SK-N-SH (cell line): ENCODE results near the gene NDST4. TPM values are rescaled to one million over a fixed set of nuclear protein-coding genes. Genes with fewer than 3 reads are reported as not detected.

ENCODE experiments used
- CTCF ChIA-PET: fragments of 300-600, 350-600 bp; formaldehyde crosslinking; extraction: SDS; loops from one replicate; lab custom pipeline; 2021; lab: Yijun Ruan, JAX
- POLR2A ChIA-PET: fragments of 350-600 bp; sonication (Branson Sonifier 250); formaldehyde crosslinking; extraction: SDS; loops from one replicate; lab custom pipeline; 2020; ENCODE audit warnings: antibody characterized with exemption, inconsistent platforms; lab: Yijun Ruan, JAX
- DNase-seq: peaks from one replicate; pipeline ENCODE4 v3.0.0; 2012
- H2AFZ ChIP-seq: fragments of 200-600 bp; sonication (generic); 2 replicates; pipeline ENCODE4 v1.8.1; 2016; ENCODE audit warnings: antibody characterized with exemption, mild to moderate bottlenecking, low read depth
- H3F3A ChIP-seq: fragments of 200-600 bp; sonication (generic); replicated peaks from 2 replicates; pipeline ENCODE3; 2016; ENCODE audit warnings: antibody characterized with exemption, mild to moderate bottlenecking; ENCODE audit not compliant: insufficient read depth
- H3K27ac ChIP-seq, 2 experiments: fragments of 200-500 bp in 1 of 2; fragments of 200-600 bp in 1 of 2; sonication (Bioruptor generic) in 1 of 2; sonication (generic), shearing (Covaris generic) in 1 of 2; 2 replicates each; pipeline versions ENCODE4 v1.5.1 to v1.6.1; 2014 to 2016; ENCODE audit warnings: low read depth in 2 of 2, inconsistent platforms in 1 of 2, low read length in 1 of 2, mild to moderate bottlenecking in 1 of 2, mixed read lengths in 1 of 2
- H3K27me3 ChIP-seq: fragments of 200-600 bp; sonication (generic), shearing (Covaris generic); 2 replicates; pipeline ENCODE4 v1.6.1; 2016; ENCODE audit warnings: mixed run types; ENCODE audit not compliant: insufficient read depth
- H3K36me3 ChIP-seq, 2 experiments: fragments of 200-500 bp in 1 of 2; fragments of 200-600 bp in 1 of 2; sonication (Bioruptor generic) in 1 of 2; sonication (generic) in 1 of 2; replicated peaks in 1 of 2; 2 replicates each; pipeline versions ENCODE3 to v1.5.1; 2014 to 2016; ENCODE audit warnings: low read length in 1 of 2, mild to moderate bottlenecking in 1 of 2; ENCODE audit not compliant: insufficient read depth in 2 of 2, control insufficient read depth in 1 of 2
- H3K4me1 ChIP-seq, 2 experiments: fragments of 200-500 bp in 1 of 2; fragments of 200-600 bp in 1 of 2; sonication (Bioruptor generic) in 1 of 2; sonication (generic), shearing (Covaris generic) in 1 of 2; 2 replicates each; pipeline versions ENCODE4 v1.5.1 to v1.6.1; 2014 to 2016; ENCODE audit warnings: low read depth in 1 of 2, low read length in 1 of 2, mixed run types in 1 of 2; ENCODE audit not compliant: insufficient read depth in 2 of 2, control insufficient read depth in 1 of 2
- H3K4me2 ChIP-seq: fragments of 200-600 bp; sonication (generic), shearing (Covaris generic); 2 replicates; pipeline ENCODE4 v1.6.1; 2017; ENCODE audit warnings: mixed run types
- H3K4me3 ChIP-seq, 2 experiments: fragments of 200-500 bp in 1 of 2; fragments of 200-600 bp in 1 of 2; sonication (Bioruptor generic) in 1 of 2; sonication (generic), shearing (Covaris generic) in 1 of 2; 2 replicates each; pipeline versions ENCODE4 v1.5.1 to v1.8.1; 2014 to 2016; ENCODE audit warnings: low read depth in 2 of 2, inconsistent platforms in 1 of 2, low read length in 1 of 2, mild to moderate bottlenecking in 1 of 2, mixed read lengths in 1 of 2, moderate library complexity in 1 of 2
- H3K79me2 ChIP-seq: fragments of 200-600 bp; sonication (generic); 2 replicates; pipeline ENCODE4 v1.8.1; 2017; ENCODE audit warnings: mild to moderate bottlenecking; ENCODE audit not compliant: insufficient read depth
- H3K9ac ChIP-seq: fragments of 200-600 bp; sonication (generic); 2 replicates; pipeline ENCODE4 v1.6.1; 2017; ENCODE audit warnings: mixed run types
- H3K9me2 ChIP-seq: fragments of 200-600 bp; sonication (generic); 2 replicates; pipeline ENCODE4 v1.6.1; 2017; ENCODE audit warnings: mixed run types
- H3K9me3 ChIP-seq: fragments of 200-600 bp; sonication (generic); 2 replicates; pipeline ENCODE4 v1.6.1; 2017; ENCODE audit warnings: mixed run types, mild to moderate bottlenecking, moderate library complexity
- H4K20me1 ChIP-seq: fragments of 200-600 bp; sonication (generic); 2 replicates; pipeline ENCODE4 v1.6.1; 2017; ENCODE audit warnings: mild to moderate bottlenecking, mixed run types; ENCODE audit not compliant: insufficient read depth
- EP300 ChIP-seq, 2 experiments: IDR thresholded peaks; 2 replicates each; pipeline versions ENCODE4 v1.4.0 to v1.6.1; 2012; ENCODE audit warnings: borderline replicate concordance in 1 of 2, low read depth in 1 of 2, low read length in 1 of 2
- EZH2phosphoT487 ChIP-seq: fragments of 200-600 bp; sonication (generic); IDR thresholded peaks from 2 replicates; pipeline ENCODE4 v1.6.1; 2017; ENCODE audit warnings: low read depth, mixed run types, mild to moderate bottlenecking, antibody characterized with exemption, moderate library complexity, borderline replicate concordance
- FOSL2 ChIP-seq: IDR thresholded peaks from 2 replicates; pipeline ENCODE4 v1.4.0; 2012; ENCODE audit warnings: low read depth, mild to moderate bottlenecking, moderate library complexity, borderline replicate concordance
- GATA2 ChIP-seq: sonication (generic); formaldehyde crosslinking; IDR thresholded peaks from 2 replicates; pipeline ENCODE4 v1.5.0; 2020; ENCODE audit warnings: mild to moderate bottlenecking, missing genetic modification reagents
- MEF2A ChIP-seq: IDR thresholded peaks from 2 replicates; pipeline ENCODE4 v1.4.0; 2012; ENCODE audit warnings: low read depth, borderline replicate concordance
- MXI1 ChIP-seq: IDR thresholded peaks from 2 replicates; pipeline ENCODE4 v1.6.1; 2012; ENCODE audit warnings: mild to moderate bottlenecking, low read depth, low read length, improper control_type of control experiment
- NFIC ChIP-seq: IDR thresholded peaks from 2 replicates; pipeline ENCODE4 v1.4.0; 2012; ENCODE audit warnings: borderline replicate concordance
- RAD21 ChIP-seq: IDR thresholded peaks from 2 replicates; pipeline ENCODE4 v1.6.1; 2012; ENCODE audit warnings: mild to moderate bottlenecking, low read length
- RCOR1 ChIP-seq: fragments of 150-350 bp; IDR thresholded peaks from 2 replicates; pipeline ENCODE4 v1.6.1; 2017; ENCODE audit warnings: antibody characterized with exemption, low read length
- RFX5 ChIP-seq: IDR thresholded peaks from 2 replicates; pipeline ENCODE4 v1.6.1; 2012; ENCODE audit warnings: mild to moderate bottlenecking, improper control_type of control experiment, low read length
- SIN3A ChIP-seq: IDR thresholded peaks from 2 replicates; pipeline ENCODE4 v1.6.1; 2012; ENCODE audit warnings: low read depth, mild to moderate bottlenecking, low read length, moderate library complexity, borderline replicate concordance
- WGBS: methylation state at CpG from one replicate; pipeline ENCODE4 v1.1.6; 2017; ENCODE audit warnings: low lambda C conversion rate; 5-methylcytosine and 5-hydroxymethylcytosine counted together
- polyA plus RNA-seq, 3 experiments: library from polyadenylated mRNA; depleted of rRNA; stranded (reverse); fragments of >200 nt; gene quantifications; 2 replicates each; pipeline ENCODE4 v1.2.3, GENCODE V29; 2012
- TF ChIP-seq, protein P1 (sequence below): fragments of 150-350 bp; IDR thresholded peaks from 2 replicates; pipeline ENCODE4 v1.6.1; 2016; ENCODE audit warnings: mild to moderate bottlenecking, low read depth, low read length
- TF ChIP-seq, protein P2 (sequence below): IDR thresholded peaks from 2 replicates; pipeline ENCODE4 v1.6.1; 2012; ENCODE audit warnings: mild to moderate bottlenecking, low read depth, low read length, moderate library complexity
- TF ChIP-seq, protein P3 (sequence below): IDR thresholded peaks from 2 replicates; pipeline ENCODE4 v1.4.0; 2012; ENCODE audit warnings: low read depth

Gene NDST4
- polyA plus RNA-seq, 1 of the 3 experiments (the other 2 are of a cell fraction), result not detected

DNA sequence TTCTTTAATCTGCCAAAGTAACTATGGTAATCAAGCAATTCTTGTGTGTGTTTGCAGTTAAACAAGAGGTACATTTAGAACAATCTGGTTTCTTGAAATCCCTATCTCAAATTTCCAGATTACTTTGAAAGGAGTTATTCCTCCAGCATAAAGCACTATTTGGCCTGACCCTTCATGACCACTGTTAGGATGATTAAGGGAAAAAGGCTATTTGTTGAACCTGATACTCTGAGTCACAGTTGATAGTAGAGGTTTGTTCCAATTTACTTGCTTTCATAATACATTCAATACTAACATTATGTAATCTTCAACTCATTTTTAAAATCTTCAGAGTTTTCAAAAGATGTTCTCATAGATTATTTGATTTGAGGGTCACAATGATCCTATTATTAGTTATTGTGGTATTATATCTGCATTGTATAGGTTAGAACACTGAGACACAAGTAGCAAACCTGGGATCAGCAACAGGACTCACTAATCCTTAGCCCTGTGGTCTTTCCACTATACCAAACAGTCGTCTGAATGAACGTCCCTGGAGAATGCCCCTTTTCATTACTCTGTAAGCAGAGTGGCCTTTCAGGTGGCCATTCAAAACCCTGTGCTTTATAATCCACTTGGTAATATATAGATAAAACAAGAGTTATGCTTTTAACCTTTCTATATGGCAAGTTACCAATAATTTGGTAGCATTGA, 8.1 kb upstream of the NDST4 start:
- H3K27ac ChIP-seq, result no peak overlapping the region
- CTCF ChIA-PET, result no interaction called here
- H3K9me3 ChIP-seq, result no peaks in the 10 kb centered on the region
- H4K20me1 ChIP-seq, result no peaks in the 10 kb centered on the region
- POLR2A ChIA-PET, result no interaction called here
- TF ChIP-seq NFIC, result no peak
- H3K4me1 ChIP-seq, result no peaks in the 10 kb centered on the region
- H3K36me3 ChIP-seq, result no peaks in the 10 kb centered on the region
- H3K4me3 ChIP-seq, result no peak overlapping the region
- H3K9ac ChIP-seq, result no peak overlapping the region
- H3K9me2 ChIP-seq, result no peaks in the 10 kb centered on the region
- H3K27me3 ChIP-seq, result no peaks in the 10 kb centered on the region
- WGBS, result 19% methylated on average over 2 of the region's 2 CpGs
- DNase-seq, result no peak
- no peaks in the 10 kb centered on the region for H3K79me2 ChIP-seq
- H2AFZ ChIP-seq, result no peak overlapping the region
- no peaks in the 10 kb centered on the region for H3F3A ChIP-seq
- no peak overlapping the region for H3K4me2 ChIP-seq

DNA sequence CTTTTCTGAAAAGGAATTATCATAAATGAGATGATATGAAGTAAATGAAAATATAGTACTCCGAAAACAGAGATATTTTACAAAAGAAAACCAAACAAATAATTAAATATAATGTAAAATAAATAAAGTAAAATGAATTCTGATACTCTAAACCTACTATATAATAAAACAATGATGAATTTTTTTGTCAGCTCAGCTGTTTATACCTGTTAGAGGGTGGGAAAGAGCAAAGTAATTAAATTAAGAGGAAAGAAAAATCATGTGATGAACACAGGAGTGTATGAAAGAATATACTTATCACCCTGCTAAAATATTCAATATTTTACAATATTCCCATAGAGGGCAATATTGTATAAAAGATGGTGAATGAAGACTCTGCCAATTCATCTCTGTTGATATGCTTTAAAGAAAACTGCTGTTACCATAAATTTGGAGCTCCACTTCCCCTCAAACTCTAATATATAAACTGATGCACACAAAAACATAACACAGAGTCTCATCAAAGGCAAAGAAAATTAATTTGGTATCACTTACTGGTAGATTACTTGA, 6.5 kb upstream of the NDST4 start:
- CTCF ChIA-PET, result interaction anchor here (0.7 to 0.8 kb wide), 2 partner anchors 15 to 30 kb away, joined by 3 to 4 read pairs; no protein-coding TSS in a partner anchor
- Histone ChIP-seq H3K36me3 (no peaks in the 10 kb centered on the region), H3K9me3 (no peaks in the 10 kb centered on the region), H3K9me2 (no peaks in the 10 kb centered on the region), H3F3A (no peaks in the 10 kb centered on the region), H3K79me2 (no peaks in the 10 kb centered on the region), H3K27me3 (no peaks in the 10 kb centered on the region), H3K4me3 (no peak overlapping the region), H4K20me1 (no peaks in the 10 kb centered on the region), H2AFZ (no peak overlapping the region), H3K9ac (no peak overlapping the region), H3K4me2 (no peak overlapping the region), H3K4me1 (no peaks in the 10 kb centered on the region), H3K27ac (no peak overlapping the region)
- TF ChIP-seq RAD21, result peak; percentile 44
- no peak for TF ChIP-seq FOSL2
- 25% methylated on average over 1 of the region's 1 CpG for WGBS
- POLR2A ChIA-PET, result no interaction called here
- no peak for DNase-seq

DNA sequence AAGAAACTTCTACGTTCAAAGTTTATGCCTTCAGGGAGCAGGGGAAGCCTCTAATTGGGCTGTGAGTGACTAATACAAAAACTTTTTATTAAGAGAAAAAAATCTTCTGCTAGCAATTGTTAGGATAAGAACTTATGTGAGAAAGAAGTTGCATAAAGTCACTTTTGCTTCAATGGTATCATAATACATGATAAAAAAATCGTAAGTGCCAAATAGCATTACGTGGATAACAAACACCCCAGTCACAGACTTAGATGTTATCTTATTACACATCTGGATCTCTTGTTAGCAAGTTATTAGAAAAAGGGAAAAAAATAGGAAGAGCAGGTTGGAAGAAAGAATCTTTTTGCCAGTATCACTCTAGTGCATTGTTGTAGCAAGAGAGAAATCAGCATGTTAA, 4.2 kb upstream of the NDST4 start:
- no peaks in the 10 kb centered on the region for H3K4me1 ChIP-seq
- no peak overlapping the region for H3K27ac ChIP-seq
- H3K9me3 ChIP-seq, result no peaks in the 10 kb centered on the region
- H3K27me3 ChIP-seq, result no peaks in the 10 kb centered on the region
- POLR2A ChIA-PET, result no interaction called here
- no peaks in the 10 kb centered on the region for H3K79me2 ChIP-seq
- no peaks in the 10 kb centered on the region for H4K20me1 ChIP-seq
- no peak overlapping the region for H3K4me2 ChIP-seq
- no peak for DNase-seq
- H3K4me3 ChIP-seq, result no peak overlapping the region
- H3K9me2 ChIP-seq, result no peaks in the 10 kb centered on the region
- no peak overlapping the region for H2AFZ ChIP-seq
- H3K9ac ChIP-seq, result no peak overlapping the region
- WGBS, result 36% methylated on average over 3 of the region's 3 CpGs
- H3K36me3 ChIP-seq, result no peaks in the 10 kb centered on the region
- no peaks in the 10 kb centered on the region for H3F3A ChIP-seq
- CTCF ChIA-PET, result no interaction called here
- TF ChIP-seq SIN3A (no peak), RAD21 (no peak), RFX5 (no peak), GATA2 (CRISPR knock-in tag) (no peak), RCOR1 (no peak), EP300 (IDR thresholded peaks at IDR 0.05; ENCODE audit: borderline replicate concordance in 1 of 2, low read depth in 1 of 2, low read length in 1 of 2) (no peak), MXI1 (no peak), FOSL2 (no peak), EZH2phosphoT487 (no peak), MEF2A (no peak)
- TF ChIP-seq, protein P1, sequence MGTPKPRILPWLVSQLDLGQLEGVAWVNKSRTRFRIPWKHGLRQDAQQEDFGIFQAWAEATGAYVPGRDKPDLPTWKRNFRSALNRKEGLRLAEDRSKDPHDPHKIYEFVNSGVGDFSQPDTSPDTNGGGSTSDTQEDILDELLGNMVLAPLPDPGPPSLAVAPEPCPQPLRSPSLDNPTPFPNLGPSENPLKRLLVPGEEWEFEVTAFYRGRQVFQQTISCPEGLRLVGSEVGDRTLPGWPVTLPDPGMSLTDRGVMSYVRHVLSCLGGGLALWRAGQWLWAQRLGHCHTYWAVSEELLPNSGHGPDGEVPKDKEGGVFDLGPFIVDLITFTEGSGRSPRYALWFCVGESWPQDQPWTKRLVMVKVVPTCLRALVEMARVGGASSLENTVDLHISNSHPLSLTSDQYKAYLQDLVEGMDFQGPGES, result no peak
- TF ChIP-seq, protein P2, sequence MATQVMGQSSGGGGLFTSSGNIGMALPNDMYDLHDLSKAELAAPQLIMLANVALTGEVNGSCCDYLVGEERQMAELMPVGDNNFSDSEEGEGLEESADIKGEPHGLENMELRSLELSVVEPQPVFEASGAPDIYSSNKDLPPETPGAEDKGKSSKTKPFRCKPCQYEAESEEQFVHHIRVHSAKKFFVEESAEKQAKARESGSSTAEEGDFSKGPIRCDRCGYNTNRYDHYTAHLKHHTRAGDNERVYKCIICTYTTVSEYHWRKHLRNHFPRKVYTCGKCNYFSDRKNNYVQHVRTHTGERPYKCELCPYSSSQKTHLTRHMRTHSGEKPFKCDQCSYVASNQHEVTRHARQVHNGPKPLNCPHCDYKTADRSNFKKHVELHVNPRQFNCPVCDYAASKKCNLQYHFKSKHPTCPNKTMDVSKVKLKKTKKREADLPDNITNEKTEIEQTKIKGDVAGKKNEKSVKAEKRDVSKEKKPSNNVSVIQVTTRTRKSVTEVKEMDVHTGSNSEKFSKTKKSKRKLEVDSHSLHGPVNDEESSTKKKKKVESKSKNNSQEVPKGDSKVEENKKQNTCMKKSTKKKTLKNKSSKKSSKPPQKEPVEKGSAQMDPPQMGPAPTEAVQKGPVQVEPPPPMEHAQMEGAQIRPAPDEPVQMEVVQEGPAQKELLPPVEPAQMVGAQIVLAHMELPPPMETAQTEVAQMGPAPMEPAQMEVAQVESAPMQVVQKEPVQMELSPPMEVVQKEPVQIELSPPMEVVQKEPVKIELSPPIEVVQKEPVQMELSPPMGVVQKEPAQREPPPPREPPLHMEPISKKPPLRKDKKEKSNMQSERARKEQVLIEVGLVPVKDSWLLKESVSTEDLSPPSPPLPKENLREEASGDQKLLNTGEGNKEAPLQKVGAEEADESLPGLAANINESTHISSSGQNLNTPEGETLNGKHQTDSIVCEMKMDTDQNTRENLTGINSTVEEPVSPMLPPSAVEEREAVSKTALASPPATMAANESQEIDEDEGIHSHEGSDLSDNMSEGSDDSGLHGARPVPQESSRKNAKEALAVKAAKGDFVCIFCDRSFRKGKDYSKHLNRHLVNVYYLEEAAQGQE, result no peak
- TF ChIP-seq, protein P3, sequence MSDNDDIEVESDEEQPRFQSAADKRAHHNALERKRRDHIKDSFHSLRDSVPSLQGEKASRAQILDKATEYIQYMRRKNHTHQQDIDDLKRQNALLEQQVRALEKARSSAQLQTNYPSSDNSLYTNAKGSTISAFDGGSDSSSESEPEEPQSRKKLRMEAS, result no peak
